GM21825 (cell line): ENCODE measurements around the gene VIPR2.

Experiments used
- ATAC-seq: cut with Tn5 transposase; IDR thresholded peaks from one replicate; pipeline ENCODE4 v1.9.1; 2021; ENCODE audit warnings: mild to moderate bottlenecking, moderate library complexity; ENCODE audit not compliant: unreplicated experiment

Gene VIPR2

DNA sequence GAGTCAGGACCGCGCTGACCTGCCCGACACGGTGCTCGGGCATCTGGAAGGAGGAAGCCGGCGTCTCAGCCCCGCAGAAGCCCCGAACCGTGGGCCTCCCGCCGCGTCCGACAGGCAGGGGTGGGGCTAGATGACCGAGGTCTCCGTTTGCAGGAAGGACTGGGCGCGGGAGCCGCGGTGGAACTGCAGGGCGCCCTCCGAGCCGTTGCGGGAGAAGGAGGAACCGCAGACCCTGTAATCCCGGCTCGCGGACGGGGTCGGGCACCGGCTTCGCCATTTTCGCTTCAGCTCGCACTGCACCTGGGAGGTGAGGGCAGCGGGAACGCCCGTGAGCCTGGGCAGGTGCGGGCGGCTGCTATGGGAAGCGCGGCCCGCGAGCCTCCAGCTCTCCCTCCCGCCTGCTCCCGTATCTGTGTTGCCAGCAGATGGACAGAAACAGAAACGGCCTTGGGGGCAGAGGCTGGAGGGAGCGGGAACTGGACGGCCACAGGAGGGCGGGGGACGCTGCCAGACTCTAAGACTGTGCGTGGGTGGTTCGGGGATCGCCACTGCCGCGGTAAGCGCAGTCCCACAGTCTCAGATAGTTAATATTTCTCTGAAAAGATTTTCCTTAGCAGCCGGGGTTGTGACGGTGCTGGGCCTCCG is 114.1 kb downstream of the VIPR2 start:
- ATAC-seq, result no peak

DNA sequence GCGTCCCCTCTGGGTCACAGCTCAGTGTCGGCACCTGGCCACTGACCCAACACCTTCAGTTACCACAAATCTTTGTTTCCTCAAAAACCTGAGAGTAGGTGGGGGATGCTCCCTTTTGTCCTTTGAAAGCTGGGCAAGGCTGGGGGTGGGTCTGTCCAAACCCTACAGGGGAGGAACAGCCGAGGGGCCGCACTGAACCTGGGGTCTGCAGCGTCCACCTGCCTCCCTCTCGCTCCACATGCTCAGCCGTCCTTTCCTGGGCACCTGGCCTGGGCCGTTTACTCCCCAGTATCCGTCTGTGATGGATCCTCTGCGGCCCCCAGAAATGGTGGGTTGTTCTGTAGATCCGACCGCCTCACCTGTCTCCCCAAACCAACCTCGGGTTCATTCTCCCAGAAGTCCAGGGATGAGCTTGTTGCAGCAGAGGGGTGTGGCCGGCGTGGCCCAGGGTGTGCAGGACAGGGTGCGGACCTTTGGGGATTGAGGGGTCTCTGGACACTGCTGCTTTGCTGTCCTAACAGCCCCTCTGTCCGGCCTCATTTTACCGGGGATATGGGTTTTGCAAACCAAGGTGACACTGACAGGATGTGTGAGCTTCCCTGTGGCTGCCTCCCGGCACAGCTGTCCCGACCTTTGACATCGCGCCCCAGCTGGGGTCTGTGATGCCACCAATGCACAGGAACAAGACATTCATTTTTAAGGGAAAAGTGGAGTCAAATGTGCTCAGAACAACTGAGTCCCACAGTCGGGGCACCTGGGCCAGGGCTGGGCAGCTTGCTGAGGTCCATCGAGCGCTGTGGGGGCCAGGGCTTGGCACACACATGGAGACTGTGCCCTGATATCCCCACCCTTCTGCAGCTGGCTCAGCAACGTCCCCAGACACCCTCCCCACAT is 115.9 kb downstream of the VIPR2 start:
- no peak for ATAC-seq

DNA sequence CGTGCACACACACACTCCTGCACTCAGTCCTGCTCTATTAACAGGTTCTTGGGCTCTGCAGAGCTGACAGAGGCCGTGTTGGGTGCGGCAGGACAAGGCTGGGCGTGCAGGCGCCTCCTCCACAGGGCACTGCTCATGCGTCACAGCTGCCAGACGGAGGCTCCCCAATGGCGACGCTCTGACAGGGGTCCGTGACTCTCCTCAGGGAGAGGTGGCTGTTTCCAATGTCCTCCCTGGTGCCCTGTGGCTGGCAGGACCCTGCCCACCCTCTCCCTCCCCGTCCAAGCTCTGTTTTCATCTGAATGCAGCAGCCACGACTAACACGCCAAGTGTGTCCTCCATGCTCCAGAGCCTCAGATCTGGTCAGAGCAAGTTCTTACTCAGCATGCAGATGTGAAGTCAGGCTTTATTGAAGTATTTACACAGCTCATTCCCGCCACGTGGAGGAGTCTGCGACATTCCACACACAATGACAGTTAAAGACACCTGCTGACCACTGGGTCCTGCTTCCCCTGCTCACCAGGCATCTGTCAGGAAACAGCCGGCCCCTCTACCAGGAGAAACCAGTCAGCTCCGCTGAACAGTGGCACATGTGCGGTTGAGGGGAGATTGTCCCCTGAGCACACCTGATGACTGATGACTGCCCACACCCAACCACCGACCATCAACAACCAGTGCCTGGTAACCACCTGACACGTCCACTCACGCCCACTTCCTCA is 116.7 kb downstream of the VIPR2 start:
- no peak for ATAC-seq

DNA sequence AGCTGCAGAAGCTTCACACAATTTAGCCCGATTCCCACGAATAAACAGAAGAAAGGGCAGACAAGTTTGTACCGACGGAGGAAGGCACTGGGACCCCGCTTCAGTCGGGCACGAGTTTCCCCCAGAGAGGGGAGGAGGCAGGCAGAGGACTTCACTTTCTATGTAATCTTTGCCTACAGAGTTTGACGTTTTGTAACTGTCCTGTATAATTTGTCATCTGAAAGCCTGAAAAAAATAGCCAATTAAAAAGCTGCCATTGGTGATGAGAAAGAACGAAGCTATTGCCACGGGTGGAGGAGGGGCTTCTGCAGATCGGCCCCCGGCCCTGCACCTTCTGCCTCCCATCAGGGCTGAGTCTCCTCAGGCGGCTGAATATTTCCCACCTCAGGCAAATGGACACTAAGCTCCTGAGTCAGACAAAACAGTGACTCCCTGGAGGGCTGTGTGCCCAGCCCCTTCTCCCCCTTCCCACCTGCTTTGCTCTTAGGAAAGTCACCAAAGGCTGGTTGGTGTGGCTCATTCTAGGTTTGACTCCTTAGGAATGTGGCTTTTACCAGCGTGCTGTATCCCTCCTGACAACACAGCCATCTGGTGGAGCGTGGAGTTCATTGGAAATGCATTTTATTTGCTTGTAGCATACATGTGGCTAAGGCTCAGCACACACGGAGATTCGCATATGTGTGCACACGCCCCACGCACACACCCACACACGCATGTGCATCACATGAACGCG is 117.4 kb downstream of the VIPR2 start:
- ATAC-seq, result no peak

DNA sequence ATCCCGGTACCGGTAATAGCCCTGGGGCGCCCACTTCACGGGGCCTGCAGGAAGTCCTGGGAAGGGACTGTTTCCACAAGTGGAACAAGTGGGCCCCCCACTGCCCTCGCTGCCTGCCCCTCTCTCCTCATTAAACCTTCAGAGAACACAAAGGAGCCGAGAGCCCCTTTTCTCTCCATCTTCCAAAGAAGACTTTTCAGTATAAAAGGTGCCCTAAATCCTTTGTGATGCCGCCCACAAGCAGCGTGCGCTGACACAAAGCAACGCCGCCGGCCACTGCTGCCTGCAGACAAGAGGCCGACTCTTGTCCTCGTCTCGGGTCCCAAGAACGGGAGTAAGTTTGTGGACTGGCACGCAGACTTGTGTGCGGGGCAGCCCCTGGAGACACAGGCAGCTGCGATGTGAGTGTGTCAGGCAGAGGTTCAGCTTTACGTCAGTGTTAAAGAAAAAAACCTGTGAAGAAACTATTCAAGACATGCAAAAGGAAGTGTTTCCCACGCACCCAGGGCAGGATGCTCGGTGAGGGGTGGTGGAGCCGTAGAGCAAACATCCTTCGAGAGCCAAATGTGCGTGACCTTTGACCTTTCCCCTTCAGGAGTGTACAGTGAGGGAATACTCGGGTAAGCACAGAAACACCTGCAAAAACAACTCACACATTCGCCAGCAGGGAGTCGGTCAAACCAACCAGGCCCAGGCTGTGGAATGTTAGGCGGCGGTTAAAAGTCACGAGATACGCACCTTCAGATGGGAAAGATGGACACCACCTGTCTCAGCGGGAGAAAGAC is 118.2 kb downstream of the VIPR2 start:
- no peak for ATAC-seq

DNA sequence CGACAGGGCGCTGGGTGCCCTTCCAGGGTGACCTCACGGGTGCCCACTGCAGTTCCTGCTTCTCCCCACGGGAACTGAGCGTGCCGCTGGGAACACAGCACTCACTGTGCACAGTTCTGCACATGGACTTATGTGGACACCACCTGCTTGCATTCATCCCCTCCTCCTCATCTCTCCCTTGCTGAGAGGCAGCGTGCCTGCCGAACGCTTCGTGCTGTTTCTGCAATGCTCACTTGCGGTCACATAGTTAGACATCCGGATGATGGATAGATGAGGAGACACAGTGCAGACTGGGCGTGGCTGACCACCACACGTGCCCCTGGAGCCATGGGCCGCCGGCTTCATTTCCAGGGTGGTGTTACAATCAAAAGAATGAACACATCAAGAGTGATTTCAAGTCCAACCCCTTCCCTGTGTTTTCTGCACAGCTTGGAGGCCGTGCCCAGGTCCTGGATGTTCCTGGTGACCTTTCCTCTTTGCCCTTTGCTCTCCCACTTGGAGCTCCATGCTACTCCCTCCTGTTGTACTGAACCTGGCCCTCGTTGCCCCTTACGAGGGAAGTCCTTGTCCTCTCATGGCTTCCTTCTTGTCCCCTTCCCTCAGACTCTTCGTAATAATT is 119.4 kb downstream of the VIPR2 start:
- ATAC-seq, result no peak

DNA sequence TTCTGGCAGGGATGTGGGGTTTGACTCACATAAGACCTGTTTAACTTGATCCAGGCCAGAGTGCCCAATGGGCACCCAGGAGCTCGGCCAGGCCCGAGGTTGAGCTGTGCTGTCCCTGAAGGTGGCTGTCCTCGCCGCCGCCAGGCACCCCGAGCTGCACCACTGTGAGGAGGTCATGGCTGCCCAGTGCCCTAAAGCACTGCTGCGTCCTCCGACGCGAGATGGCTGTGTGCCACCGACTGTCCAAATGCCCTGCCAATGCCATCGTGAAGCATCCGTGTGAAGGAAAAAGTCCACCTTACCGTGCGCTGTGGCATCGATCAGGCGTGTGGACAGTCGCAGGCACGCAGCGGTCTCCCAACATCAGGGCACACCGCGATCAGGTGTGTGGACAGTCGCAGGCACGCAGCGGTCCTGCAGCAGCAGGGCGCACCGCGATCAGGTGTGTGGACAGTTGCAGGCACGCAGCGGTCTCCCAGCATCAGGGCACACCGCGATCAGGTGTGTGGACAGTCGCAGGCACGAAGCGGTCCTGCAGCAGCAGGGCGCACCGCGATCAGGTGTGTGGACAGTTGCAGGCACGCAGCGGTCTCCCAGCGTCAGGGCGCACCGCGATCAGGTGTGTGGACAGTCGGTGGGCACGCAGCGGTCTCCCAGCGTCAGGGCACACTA is 120.3 kb downstream of the VIPR2 start:
- no peak for ATAC-seq

DNA sequence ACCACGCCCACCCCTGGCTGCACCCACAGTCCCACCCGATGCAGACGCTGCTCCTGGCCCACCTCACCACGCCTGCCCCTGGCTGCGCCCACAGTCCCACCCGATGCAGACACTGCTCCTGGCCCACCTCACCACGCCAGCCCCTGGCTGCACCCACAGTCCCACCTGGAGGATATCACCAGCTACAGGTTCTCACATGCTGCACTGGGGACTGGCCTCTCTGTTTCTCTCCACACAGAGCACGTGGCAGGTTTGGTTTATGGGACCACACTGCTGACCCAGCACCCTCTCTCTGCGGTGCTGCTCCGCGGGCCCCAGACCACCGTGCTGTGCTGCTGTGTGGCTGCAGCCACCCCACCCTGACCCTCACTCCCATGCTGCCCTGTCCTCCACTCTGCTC is 120.9 kb downstream of the VIPR2 start:
- ATAC-seq, result no peak

DNA sequence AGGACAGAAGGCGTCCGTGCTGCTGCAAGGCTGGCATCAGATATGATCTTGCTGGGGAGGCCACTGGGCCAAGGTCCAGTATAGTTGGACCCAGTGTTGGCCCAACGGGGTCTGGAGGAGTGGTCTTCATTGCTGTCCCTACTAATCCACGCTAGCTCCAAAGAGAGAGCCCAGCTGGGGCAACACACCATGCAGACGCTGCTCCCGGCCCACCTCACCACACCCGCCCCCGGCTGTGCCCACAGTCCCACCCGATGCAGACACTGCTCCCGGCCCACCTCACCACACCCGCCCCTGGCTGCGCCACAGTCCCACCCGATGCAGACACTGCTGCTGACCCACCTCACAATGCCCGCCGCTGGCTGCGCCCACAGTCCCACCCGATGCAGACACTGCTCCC is 121.5 kb downstream of the VIPR2 start:
- ATAC-seq, result no peak

DNA sequence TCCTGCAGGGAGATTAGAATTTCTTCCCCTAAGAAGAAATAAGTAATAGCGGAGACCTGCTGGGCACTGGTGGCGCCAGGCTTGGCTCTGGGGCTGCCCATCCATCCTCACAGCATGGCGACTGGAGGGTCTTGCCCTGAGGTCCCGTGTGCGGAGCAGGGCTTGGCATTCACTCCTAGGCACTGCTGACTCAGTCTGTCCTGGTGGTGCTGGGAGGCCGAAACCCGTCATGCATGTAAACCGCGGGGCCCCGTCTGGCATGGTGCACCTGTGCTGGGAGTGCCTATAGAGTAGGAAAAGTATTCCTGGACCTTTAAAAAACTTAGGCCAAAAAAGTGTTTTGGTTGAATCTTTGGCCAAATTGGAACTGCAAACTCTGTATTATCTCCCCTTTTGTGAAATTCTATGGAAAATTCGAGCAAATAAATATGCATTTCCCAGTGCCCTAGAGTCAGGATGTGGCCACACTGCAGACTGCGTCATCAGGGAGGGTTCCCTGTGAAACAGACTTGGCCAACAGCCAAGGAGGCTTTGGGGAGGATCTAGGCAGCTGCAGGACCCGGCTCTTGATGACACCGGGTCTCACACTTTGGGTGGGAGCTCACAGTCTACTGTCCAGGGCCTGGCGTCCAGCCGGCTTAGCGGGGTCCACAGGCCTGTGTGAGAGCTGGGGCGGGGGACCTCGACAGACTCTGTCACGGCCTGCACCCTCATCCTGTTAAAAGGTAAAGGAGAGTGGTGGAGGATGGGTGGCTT is 122.3 kb downstream of the VIPR2 start:
- no peak for ATAC-seq

DNA sequence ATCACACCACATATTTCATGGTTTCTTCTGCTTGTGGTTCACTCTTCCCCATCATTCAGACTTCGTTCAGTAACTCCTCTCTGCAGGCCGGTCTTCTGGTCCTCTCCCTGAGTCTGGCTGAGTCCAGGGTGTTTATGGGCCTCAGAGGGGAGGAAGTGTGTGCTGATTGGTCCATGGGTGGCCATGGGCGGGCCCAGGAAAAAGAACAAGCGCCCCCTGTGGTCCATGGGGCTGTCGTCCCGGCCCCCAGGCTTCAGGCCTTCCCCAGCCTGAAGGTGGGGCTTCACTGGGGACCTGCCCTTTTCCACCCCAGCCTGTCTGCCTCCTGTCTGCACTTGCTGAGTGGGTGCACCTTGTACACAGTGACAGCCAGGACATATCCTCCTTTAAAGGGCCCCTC is 123.7 kb downstream of the VIPR2 start:
- no peak for ATAC-seq

DNA sequence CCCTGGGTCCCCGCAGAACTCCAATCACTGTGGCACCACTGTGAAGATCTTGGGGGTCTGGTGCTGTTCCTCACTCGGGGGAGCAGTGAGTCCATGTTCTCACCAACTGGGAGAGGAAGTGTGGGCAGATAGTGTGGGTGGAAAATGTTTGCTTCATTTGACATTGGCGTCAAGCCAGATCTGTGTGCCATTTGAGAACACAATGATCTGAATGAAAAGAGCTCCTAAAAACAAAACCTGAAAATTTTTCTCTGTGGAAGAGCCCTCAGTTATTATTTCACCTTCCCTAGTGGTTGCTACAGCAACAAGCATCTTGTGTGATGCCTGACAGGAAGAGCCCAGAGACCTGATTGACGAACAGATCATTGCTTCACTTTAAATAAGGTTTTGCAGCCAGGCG is 125.6 kb downstream of the VIPR2 start:
- ATAC-seq, result no peak

DNA sequence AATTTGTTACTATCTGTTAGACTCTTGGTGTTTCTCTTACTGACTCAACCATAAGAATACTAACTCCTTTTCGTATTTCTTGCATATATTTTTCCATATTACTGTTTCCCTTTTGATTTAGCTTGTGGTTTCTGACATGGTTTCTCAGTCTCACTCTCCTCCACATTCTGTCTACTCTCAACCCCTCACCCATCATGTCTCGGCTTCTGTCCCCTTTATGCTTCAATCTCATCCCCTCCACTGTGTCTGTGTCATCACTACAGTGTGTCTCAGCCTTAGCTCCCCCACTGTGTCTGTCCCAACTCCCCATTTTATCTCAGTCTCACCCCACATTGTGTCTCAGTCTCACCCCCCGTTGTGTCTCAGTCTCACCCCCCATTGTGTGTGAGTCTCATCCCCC is 126.9 kb downstream of the VIPR2 start:
- ATAC-seq, result no peak

DNA sequence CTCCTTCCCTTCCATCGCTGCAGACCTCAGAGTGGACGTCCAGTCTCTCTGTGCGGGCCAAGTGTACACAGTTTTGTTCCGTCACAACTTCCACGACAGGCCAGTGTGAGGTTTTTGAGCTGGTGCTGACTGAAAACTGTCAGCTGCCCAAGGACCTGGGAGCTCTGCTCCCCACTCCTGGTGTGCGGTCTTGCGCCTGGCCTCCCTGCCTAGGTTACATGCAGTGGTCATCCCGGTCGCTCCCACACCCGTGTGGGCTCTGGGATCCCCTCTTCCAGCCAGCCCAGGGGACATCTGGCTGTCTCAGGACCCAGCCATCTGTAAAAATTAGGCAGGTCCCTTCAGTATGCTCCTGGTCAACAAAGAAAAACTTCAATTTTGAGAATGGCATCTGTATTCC is 127.5 kb downstream of the VIPR2 start:
- ATAC-seq, result no peak

DNA sequence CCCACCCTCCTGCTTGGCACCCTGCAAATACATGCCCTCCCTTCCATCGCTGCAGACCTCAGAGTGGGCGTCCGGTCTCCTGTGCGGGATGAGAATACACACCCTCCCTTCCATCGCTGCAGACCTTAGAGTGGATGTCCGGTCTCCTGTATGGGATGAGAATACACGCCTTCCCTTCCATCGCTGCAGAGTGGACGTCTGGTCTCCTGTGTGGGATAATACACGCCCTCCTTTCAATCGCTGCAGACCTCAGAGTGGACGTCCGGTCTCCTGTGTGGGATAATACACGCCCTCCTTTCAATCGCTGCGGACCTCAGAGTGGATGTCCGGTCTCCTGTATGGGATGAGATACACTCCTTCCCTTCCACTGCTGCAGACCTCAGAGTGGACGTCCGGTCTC is 128.1 kb downstream of the VIPR2 start:
- no peak for ATAC-seq

DNA sequence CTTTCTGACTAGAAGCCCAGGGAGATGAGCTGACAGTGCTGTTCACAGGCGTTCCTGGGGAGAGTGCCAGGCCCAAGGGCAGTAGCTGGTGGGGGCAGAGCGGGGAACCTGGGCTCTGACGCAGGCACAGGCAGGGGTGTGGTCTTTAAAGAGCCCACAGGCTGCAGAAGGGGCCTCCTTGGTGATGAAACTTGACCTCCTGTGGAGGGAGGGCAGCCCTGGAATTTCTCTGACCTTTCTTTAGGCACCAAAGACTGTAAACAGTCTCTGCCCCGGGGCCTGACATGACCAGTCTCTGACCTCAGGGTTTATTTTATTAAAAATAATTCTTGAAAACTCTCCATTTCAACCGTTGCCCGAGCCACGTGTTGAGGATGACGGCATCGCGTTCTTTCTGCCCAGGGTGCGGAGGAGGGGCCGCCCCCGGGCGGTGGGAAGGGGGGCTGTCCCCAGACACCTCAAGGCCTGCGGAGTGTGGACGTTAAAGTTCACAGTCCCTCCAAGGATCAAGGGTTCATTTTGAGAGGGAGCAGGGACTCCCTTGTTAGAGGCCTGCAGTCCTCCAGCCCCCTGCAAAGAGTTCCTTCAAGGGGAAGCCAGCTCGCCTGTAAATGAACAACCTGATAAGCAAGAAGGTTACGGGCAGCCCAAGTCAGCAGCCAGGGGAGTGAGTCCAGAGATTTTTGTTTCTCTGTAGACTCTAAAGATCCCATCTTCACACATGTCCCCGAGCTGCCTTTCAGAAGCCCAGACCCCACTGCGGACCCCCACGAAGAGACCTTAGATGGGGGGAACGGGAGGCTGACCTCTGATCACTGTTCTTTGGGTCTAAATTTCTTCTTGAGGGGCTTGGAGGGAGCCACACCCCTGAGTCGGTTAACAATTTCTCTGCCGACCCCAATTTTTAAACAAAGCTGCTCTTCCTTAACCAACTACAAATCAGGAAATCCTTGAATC is 128.9 kb downstream of the VIPR2 start:
- ATAC-seq, result no peak

DNA sequence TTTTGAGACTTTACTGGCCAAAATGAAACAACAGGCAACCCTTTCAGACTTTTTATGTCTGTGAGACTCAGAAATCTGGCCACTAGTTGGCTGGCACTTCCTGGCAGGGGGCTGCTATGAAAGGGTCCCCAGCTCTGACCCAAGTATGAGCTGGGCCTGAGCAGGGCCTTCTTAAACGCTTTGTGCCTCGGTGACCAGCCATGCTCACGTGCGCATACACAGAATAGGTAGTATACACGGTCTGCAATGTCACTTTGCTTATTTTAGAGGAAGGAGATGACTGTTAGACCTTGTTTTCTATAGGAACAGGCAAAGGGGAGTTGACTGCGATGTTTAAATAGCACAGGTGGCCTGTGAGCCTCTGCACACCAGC is 129.6 kb downstream of the VIPR2 start:
- ATAC-seq, result no peak
